ENCODE data around the gene GALNS.
"Not testable (repeated sequence)": the region's sequence is repeated elsewhere in the genome, so short reads cannot be mapped to it uniquely, and the experiment has no call there.

The GALNS gene

GRCh38 chr16:88894681-88895300 is 38.0 kb upstream of the GALNS start:
- H3K27me3 ChIP-seq (ENCODE audit: low read depth) = no peaks in the 10 kb centered on the region
- no peaks in the 10 kb centered on the region for H3K4me1 ChIP-seq
- H3K4me3 ChIP-seq = no peak overlapping the region
- no peaks in the 10 kb centered on the region for H3K36me3 ChIP-seq (replicated peaks)
- in situ Hi-C loops (cut with MboI; ENCODE audit: low sequenced_read_pairs) = no loop called here
- H3K9me3 ChIP-seq = no peaks in the 10 kb centered on the region
- DNase-seq (ENCODE audit: low spot score in 2 of 2) = no peak

DNA sequence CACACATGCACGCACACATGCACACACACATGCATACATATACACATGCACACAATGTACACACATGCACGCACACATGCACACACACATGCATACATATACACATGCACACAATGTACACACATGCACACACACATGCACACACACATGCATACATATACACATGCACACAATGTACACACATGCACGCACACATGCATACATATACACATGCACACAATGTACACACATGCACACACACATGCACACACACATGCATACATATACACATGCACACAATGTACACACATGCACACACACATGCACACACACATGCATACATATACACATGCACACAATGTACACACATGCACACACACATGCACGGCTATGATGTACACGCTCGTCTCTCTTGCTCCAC is 37.5 kb upstream of the GALNS start:
- H3K36me3 ChIP-seq (replicated peaks); in situ Hi-C loops (cut with MboI; ENCODE audit: low sequenced_read_pairs); H3K4me1 ChIP-seq; H3K4me3 ChIP-seq; H3K27me3 ChIP-seq (ENCODE audit: low read depth); H3K9me3 ChIP-seq; DNase-seq (ENCODE audit: low spot score in 2 of 2): not testable (repeated sequence)

- Histone ChIP-seq H3K4me3 (no peak overlapping the region), H3K36me3 (replicated peaks) (no peaks in the 10 kb centered on the region), H3K27me3 (ENCODE audit: low read depth) (no peaks in the 10 kb centered on the region), H3K9me3 (no peaks in the 10 kb centered on the region), H3K4me1 (no peaks in the 10 kb centered on the region)
- no peak for DNase-seq (ENCODE audit: low spot score in 2 of 2)
- in situ Hi-C loops (cut with MboI; ENCODE audit: low sequenced_read_pairs) = no loop called here
These were observed 36.6 kb upstream of the GALNS start for GRCh38 chr16:88893127-88893968.

DNA sequence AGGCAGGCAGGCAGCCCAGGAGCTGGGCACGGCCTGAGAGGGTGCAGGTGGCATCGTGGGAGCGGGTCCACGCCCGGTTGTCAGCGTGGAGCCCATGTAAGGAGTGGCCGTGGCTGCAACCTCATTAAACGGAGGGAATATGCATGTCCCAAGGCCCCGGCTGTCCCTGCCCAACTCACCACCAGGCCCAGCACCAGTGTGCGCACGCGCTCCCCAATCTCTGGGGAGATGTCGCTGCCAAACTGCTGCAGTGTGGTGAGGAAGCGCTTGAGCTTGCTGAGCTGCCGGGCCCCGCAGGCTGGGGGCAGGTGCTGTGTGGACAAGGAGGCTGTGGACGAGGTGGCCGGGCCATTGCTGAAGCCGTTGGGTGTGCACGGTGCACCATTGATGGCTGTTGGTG is 35.3 kb upstream of the GALNS start:
- Histone ChIP-seq H3K4me1 (no peaks in the 10 kb centered on the region), H3K36me3 (replicated peaks) (no peaks in the 10 kb centered on the region), H3K27me3 (ENCODE audit: low read depth) (no peaks in the 10 kb centered on the region), H3K9me3 (no peaks in the 10 kb centered on the region), H3K4me3 (no peak overlapping the region)
- DNase-seq (ENCODE audit: low spot score in 2 of 2) = no peak
- in situ Hi-C loops (cut with MboI; ENCODE audit: low sequenced_read_pairs) = no loop called here

- Histone ChIP-seq H3K27me3 (ENCODE audit: low read depth) (no peaks in the 10 kb centered on the region), H3K4me1 (no peaks in the 10 kb centered on the region), H3K36me3 (replicated peaks) (no peaks in the 10 kb centered on the region), H3K9me3 (no peaks in the 10 kb centered on the region), H3K4me3 (no peak overlapping the region)
- in situ Hi-C loops (cut with MboI; ENCODE audit: low sequenced_read_pairs) = no loop called here
- DNase-seq (ENCODE audit: low spot score in 2 of 2) = no peak
These were observed 34.3 kb upstream of the GALNS start for GRCh38 chr16:88891083-88891482.

DNA sequence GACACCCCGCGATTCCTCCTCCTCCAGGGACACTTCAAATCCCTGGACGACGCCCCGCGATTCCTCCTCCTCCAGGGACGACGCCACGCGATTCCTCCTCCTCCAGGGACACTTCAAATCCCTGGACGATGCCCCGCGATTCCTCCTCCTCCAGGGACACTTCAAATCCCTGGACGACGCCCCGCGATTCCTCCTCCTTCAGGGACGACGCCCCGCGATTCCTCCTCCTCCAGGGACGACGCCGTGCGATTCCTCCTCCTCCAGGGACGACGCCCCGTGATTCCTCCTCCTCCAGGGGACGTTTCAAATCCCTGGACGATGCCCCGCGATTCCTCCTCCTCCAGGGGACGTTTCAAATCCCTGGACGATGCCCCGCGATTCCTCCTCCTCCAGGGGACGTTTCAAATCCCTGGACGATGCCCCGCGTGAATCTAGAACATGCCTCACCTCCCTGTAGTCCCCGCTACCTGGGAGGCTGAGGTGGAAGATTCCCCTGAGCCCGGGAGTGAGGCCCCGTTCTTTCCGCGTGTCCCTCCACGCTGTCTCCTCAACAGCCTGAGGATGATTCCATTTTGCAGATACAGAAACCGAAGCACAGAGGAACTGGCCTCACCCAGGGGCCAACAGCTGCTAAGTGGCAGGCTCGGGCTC is 33.1 kb upstream of the GALNS start:
- in situ Hi-C loops (cut with MboI; ENCODE audit: low sequenced_read_pairs); H3K4me1 ChIP-seq; H3K9me3 ChIP-seq; H3K36me3 ChIP-seq (replicated peaks); H3K4me3 ChIP-seq; H3K27me3 ChIP-seq (ENCODE audit: low read depth); DNase-seq (ENCODE audit: low spot score in 2 of 2): not testable (repeated sequence)

GRCh38 chr16:88888461-88889387 is 32.0 kb upstream of the GALNS start:
- no peaks in the 10 kb centered on the region for H3K36me3 ChIP-seq (replicated peaks)
- H3K4me1 ChIP-seq = no peaks in the 10 kb centered on the region
- H3K9me3 ChIP-seq = no peaks in the 10 kb centered on the region
- no peak overlapping the region for H3K4me3 ChIP-seq
- no peaks in the 10 kb centered on the region for H3K27me3 ChIP-seq (ENCODE audit: low read depth)
- no peak for DNase-seq (ENCODE audit: low spot score in 2 of 2)
- in situ Hi-C loops (cut with MboI; ENCODE audit: low sequenced_read_pairs) = no loop called here

DNA sequence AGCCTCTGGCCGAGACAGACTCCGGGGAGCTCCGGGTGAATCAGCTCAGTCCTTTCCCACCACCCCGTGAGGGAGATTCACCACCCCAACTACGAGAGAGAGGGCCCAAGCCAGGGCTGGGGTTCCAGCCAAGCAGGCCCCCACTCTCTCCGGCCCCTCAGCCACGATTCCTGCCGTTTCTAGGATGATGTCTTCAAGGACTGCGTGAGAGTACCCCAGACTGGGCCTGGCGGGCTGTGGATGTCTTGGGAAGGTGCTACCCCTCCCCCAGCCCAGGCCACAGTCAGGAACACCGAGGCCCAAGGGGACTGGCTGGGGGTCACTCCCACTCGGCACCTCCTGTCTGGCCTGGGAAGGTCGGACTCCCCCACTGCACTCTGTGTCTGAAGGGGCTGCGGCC is 31.3 kb upstream of the GALNS start:
- in situ Hi-C loops (cut with MboI; ENCODE audit: low sequenced_read_pairs) = no loop called here
- no peak for DNase-seq (ENCODE audit: low spot score in 2 of 2)
- Histone ChIP-seq H3K9me3 (no peaks in the 10 kb centered on the region), H3K4me1 (no peaks in the 10 kb centered on the region), H3K27me3 (ENCODE audit: low read depth) (no peaks in the 10 kb centered on the region), H3K4me3 (no peak overlapping the region), H3K36me3 (replicated peaks) (no peaks in the 10 kb centered on the region)

- Histone ChIP-seq H3K9me3 (no peaks in the 10 kb centered on the region), H3K27me3 (ENCODE audit: low read depth) (no peaks in the 10 kb centered on the region), H3K36me3 (replicated peaks) (no peaks in the 10 kb centered on the region), H3K4me3 (no peak overlapping the region), H3K4me1 (no peaks in the 10 kb centered on the region)
- in situ Hi-C loops (cut with MboI; ENCODE audit: low sequenced_read_pairs) = no loop called here
- DNase-seq (ENCODE audit: low spot score in 2 of 2) = no peak
These were observed 30.2 kb upstream of the GALNS start for GRCh38 chr16:88886845-88887521.

GRCh38 chr16:88886420-88886844 is 29.7 kb upstream of the GALNS start:
- Histone ChIP-seq H3K4me3 (no peak overlapping the region), H3K9me3 (no peaks in the 10 kb centered on the region), H3K27me3 (ENCODE audit: low read depth) (no peaks in the 10 kb centered on the region), H3K36me3 (replicated peaks) (no peaks in the 10 kb centered on the region), H3K4me1 (no peaks in the 10 kb centered on the region)
- no peak for DNase-seq (ENCODE audit: low spot score in 2 of 2)
- in situ Hi-C loops (cut with MboI; ENCODE audit: low sequenced_read_pairs) = no loop called here

DNA sequence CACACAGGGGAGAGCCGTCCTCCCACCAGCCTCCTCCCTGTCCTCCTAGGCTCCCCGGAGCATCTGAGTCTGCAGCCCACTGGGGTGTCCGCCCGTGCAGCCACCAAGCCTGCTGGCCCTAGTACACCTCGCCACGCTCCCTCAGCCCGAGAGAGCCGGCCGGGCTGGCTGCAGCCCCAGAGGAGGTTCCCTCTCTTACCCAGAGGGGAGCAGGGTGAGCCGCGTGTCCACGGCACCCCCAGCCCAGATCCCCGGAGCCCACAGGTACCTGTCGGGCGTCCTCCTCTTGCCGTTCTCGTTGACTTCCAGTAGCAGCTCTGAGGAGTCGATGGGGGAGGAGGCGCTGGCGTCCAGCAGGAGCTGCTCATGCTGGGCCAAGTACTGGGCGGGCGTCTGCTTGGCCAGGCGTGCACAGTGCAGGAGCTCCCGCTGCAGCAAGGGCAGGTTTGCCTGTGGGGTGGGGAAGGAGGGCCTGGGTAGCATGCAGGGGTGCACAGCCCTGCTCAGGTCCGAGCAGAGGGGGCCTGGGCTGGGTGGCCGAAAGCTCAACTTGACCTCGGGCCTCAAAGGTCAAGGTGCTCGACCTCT is 29.0 kb upstream of the GALNS start:
- Histone ChIP-seq H3K4me1 (no peaks in the 10 kb centered on the region), H3K4me3 (no peak overlapping the region), H3K36me3 (replicated peaks) (no peaks in the 10 kb centered on the region), H3K27me3 (ENCODE audit: low read depth) (no peaks in the 10 kb centered on the region), H3K9me3 (no peaks in the 10 kb centered on the region)
- in situ Hi-C loops (cut with MboI; ENCODE audit: low sequenced_read_pairs) = no loop called here
- DNase-seq (ENCODE audit: low spot score in 2 of 2) = no peak

DNA sequence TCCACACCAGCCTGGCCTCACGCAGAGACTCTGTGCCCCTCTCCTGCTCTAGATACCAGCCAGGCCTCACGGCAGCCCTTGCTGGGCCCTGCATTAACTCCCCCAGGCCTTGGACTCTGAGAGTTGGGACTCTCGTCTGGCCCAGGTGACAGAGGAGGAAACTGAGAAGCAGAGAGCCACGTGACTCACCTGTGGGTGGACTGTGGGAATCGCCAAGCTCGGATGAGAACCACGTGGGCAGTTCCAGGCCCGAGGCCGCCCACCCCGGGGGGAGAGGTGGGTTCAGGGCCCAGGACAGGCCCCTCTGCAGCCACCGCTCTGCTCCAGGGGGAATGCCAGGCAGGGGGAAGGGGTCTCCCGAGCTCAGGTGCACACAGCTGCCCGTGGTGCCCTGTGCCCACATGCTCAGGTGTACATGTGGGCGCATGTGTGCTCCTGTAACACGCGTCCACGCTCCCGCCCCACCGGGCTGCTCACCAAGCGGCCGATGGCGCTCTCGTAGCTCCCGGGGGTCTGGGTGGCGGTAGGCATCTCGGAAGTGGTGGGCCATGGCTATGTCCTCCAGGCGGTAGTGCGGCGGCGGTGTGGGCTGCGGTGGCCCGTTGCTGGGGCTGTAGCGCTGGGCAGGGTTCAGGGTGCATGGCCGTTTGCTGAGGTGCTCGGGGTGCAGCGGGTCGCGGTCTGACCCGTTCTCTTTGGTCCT is 28.0 kb upstream of the GALNS start:
- no peak overlapping the region for H3K4me3 ChIP-seq
- in situ Hi-C loops (cut with MboI; ENCODE audit: low sequenced_read_pairs) = no loop called here
- no peaks in the 10 kb centered on the region for H3K9me3 ChIP-seq
- H3K27me3 ChIP-seq (ENCODE audit: low read depth) = no peaks in the 10 kb centered on the region
- H3K36me3 ChIP-seq (replicated peaks) = no peaks in the 10 kb centered on the region
- no peaks in the 10 kb centered on the region for H3K4me1 ChIP-seq
- DNase-seq (ENCODE audit: low spot score in 2 of 2) = no peak

Data from HAP-1 (cell line).